GM10847 (cell line): ENCODE measurements around the gene CCDC187.

Source experiments
- POLR2A ChIP-seq: IDR thresholded peaks from 2 replicates; pipeline ENCODE4 v1.6.1; 2011; ENCODE audit not compliant: insufficient read length; ENCODE audit errors: extremely low read depth

Gene CCDC187

GRCh38 chr9:136341769-136342168 lies 37.9 kb upstream of the CCDC187 start:
- TF ChIP-seq POLR2A = no peak

- TF ChIP-seq POLR2A = no peak
Measured at GRCh38 chr9:136341042-136341655, 37.3 kb upstream of the CCDC187 start.

GRCh38 chr9:136340356-136341041 lies 36.6 kb upstream of the CCDC187 start:
- no peak for TF ChIP-seq POLR2A

- TF ChIP-seq POLR2A = no peak
Measured at GRCh38 chr9:136339958-136340310, 36.0 kb upstream of the CCDC187 start.

- no peak for TF ChIP-seq POLR2A
Measured at GRCh38 chr9:136339173-136339957, 35.5 kb upstream of the CCDC187 start.

GRCh38 chr9:136338511-136338910 lies 34.6 kb upstream of the CCDC187 start:
- TF ChIP-seq POLR2A = no peak

- no peak for TF ChIP-seq POLR2A
Measured at GRCh38 chr9:136337416-136338395, 33.8 kb upstream of the CCDC187 start.

- no peak for TF ChIP-seq POLR2A
Measured at GRCh38 chr9:136336881-136337280, 33.0 kb upstream of the CCDC187 start.

- TF ChIP-seq POLR2A = no peak
Measured at GRCh38 chr9:136336156-136336870, 32.4 kb upstream of the CCDC187 start.

- no peak for TF ChIP-seq POLR2A
Measured at GRCh38 chr9:136335296-136336155, 31.6 kb upstream of the CCDC187 start.

GRCh38 chr9:136334541-136334940 lies 30.6 kb upstream of the CCDC187 start:
- TF ChIP-seq POLR2A = no peak

GRCh38 chr9:136333486-136333885 lies 29.6 kb upstream of the CCDC187 start:
- TF ChIP-seq POLR2A = no peak

- no peak for TF ChIP-seq POLR2A
Measured at GRCh38 chr9:136333045-136333444, 29.2 kb upstream of the CCDC187 start.
